Limb (tissue), 2 donors: ENCODE data around the gene LMBR1L.

Experiments
- DNase-seq, 2 donors: peaks; one replicate each; pipeline ENCODE4 v3.0.0-alpha.2; 2016; ENCODE audit errors: extremely low spot score in 2 of 2

Gene LMBR1L

DNA sequence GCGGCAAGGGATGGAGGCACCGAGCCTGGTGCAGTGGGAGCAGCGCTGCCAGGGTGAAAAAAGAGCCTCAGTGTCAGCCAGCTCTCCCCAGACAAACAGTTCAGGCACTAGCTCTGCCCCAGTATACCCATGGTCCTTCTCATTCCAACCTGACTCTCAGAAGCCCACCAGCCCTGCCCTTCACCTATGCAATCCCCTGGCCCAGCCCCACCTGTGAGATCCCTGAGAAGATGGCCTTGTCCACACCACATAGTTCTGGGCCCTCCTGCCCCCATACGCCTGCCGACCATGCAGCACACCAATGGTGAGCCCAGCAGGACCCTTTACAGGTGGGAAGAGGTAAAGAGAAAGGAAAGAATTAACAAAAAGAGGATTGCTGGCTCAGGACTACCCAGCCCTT, 56.6 kb downstream of the LMBR1L start:
- DNase-seq: no peak

GRCh38 chr12:49052451-49053208, 58.0 kb downstream of the LMBR1L start:
- DNase-seq: no peak

GRCh38 chr12:49051777-49052438, 58.7 kb downstream of the LMBR1L start:
- DNase-seq: no peak

DNA sequence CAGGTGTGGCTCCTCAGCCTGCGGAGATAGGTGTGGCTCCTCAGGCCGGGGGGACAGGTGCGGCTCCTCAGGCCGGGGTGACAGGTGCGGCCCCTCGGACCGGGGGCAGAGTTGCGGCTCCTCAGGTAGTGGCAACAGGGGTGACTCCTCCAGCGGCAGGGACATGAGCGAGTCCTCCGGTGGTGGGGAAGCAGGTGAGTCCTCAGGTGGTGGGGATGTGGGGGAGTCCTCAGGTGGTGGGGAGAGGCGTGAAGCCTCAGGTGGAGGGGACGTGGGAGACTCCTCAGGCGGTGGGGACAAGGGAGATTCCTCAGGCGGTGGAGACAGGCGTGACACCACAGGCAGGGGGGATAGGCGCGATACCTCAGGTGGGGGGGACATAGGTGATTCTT, 59.3 kb downstream of the LMBR1L start:
- DNase-seq: no peak

- no peak for DNase-seq
Observed at GRCh38 chr12:49050507-49051372, 59.9 kb downstream of the LMBR1L start.

DNA sequence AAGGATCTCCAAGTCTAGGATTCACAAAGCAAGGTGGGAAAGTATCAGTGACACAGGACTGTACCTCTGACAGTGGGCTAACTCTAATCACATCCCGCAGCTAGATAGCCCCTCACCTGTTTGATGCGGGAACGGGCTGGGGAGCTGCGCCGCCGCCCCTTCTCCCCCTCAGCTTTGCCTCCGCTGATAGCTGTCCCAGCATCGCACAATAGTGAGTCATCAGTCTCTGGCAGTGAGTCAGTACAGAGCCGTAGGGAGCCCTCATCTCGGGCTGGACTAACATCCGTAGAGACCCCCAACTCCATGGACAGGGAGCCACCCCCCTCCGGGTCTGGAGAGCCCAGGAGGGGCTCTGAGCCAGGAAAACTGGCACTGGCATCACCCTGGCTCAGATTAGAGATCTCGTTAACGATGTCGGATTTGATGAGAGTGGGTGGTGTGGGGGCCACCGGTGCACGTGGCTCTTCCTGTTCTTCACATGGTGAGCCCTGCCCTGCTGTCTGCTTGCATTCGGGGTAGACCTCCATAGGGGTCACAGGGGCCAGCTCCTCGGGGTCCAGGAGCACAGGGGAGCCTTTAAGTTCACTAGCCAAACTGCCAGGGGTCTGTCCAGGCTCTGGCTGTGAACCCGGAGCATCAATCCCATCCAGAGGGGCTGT, 61.0 kb downstream of the LMBR1L start:
- no peak for DNase-seq

- DNase-seq: no peak
Observed at GRCh38 chr12:49048953-49049352, 61.7 kb downstream of the LMBR1L start.
